WTC11 (cell line): ENCODE measurements around the gene CRACR2B. TPM values are rescaled to one million over a fixed set of nuclear protein-coding genes. Genes with fewer than 3 reads are reported as not detected.

Experiments used
- ATAC-seq: fragments of 200-7000 bp; cut with Tn5 transposase; 2 replicates; pipeline ENCODE4 v1.10.0; 2021; ENCODE audit warnings: mild to moderate bottlenecking, moderate library complexity
- CTCF ChIA-PET: fragments of 300-600 bp; sonication (Branson Sonifier 250); formaldehyde crosslinking; loops from one replicate; lab custom pipeline; 2021; ENCODE audit warnings: antibody characterized with exemption; lab: Charles Lee
- POLR2A ChIA-PET: fragments of 350-600 bp; sonication (Branson Sonifier 250); formaldehyde crosslinking; loops from one replicate; lab custom pipeline; 2021; ENCODE audit warnings: antibody characterized with exemption; lab: Charles Lee
- DNase-seq: peaks from one replicate; pipeline ENCODE4 v3.0.0; 2021; ENCODE audit warnings: low spot score
- H3K27ac Mint-ChIP-seq: 2 replicates; pipeline ENCODE4 v1.8.0; 2021; ENCODE audit warnings: mixed read lengths
- H3K27me3 Mint-ChIP-seq: 2 replicates; pipeline ENCODE4 v1.8.0; 2021; ENCODE audit warnings: low read depth, mild to moderate bottlenecking, moderate library complexity, mixed read lengths
- H3K36me3 Mint-ChIP-seq: 2 replicates; pipeline ENCODE4 v1.8.0; 2021; ENCODE audit warnings: mixed read lengths
- H3K4me1 Mint-ChIP-seq: 2 replicates; pipeline ENCODE4 v1.8.0; 2022; ENCODE audit warnings: mixed read lengths
- H3K4me3 Mint-ChIP-seq: 2 replicates; pipeline ENCODE4 v1.8.0; 2021; ENCODE audit warnings: mild to moderate bottlenecking, moderate library complexity, mixed read lengths
- H3K9me3 Mint-ChIP-seq: 2 replicates; pipeline ENCODE4 v1.8.0; 2021; ENCODE audit warnings: mixed read lengths
- CBFB ChIP-seq: sonication (generic); formaldehyde crosslinking; IDR thresholded peaks from 2 replicates; pipeline ENCODE4 v1.8.1; 2022; ENCODE audit warnings: mild to moderate bottlenecking, low read depth, missing genetic modification reagents
- CREM ChIP-seq: sonication (generic); formaldehyde crosslinking; IDR thresholded peaks from 2 replicates; pipeline ENCODE4 v1.8.1; 2022; ENCODE audit warnings: mild to moderate bottlenecking, missing genetic modification reagents, moderate library complexity
- E2F1 ChIP-seq: sonication (generic); formaldehyde crosslinking; IDR thresholded peaks from 2 replicates; pipeline ENCODE4 v1.8.0; 2022; ENCODE audit warnings: mild to moderate bottlenecking, missing genetic modification reagents
- ELF4 ChIP-seq: sonication (generic); formaldehyde crosslinking; IDR thresholded peaks from 2 replicates; pipeline ENCODE4 v1.8.1; 2022; ENCODE audit warnings: low read depth, mild to moderate bottlenecking, moderate library complexity, missing genetic modification reagents
- ETV6 ChIP-seq: sonication (generic); formaldehyde crosslinking; IDR thresholded peaks from 2 replicates; pipeline ENCODE4 v1.8.1; 2022; ENCODE audit warnings: mild to moderate bottlenecking, missing genetic modification reagents
- FOXJ3 ChIP-seq: sonication (generic); formaldehyde crosslinking; IDR thresholded peaks from 2 replicates; pipeline ENCODE4 v1.9.0; 2021; ENCODE audit warnings: missing genetic modification reagents, mild to moderate bottlenecking, borderline replicate concordance
- FOXK1 ChIP-seq: sonication (generic); formaldehyde crosslinking; IDR thresholded peaks from 2 replicates; pipeline ENCODE4 v1.8.0; 2022; ENCODE audit warnings: mild to moderate bottlenecking, moderate library complexity, missing genetic modification reagents
- HMGA2 ChIP-seq: fragments of 250-450 bp; sonication (Bioruptor Pico); IDR thresholded peaks from 2 replicates; pipeline ENCODE4 v1.4.0; 2021; ENCODE audit warnings: mild to moderate bottlenecking, moderate library complexity
- JUN ChIP-seq: sonication (generic); formaldehyde crosslinking; IDR thresholded peaks from 2 replicates; pipeline ENCODE4 v1.8.0; 2023; ENCODE audit warnings: mild to moderate bottlenecking, missing genetic modification reagents
- MLX ChIP-seq: sonication (generic); formaldehyde crosslinking; IDR thresholded peaks from 2 replicates; pipeline ENCODE4 v1.8.1; 2023; ENCODE audit warnings: mild to moderate bottlenecking, missing genetic modification reagents, moderate library complexity
- MXD4 ChIP-seq: fragments of 250-450 bp; sonication (Bioruptor Pico); IDR thresholded peaks from 2 replicates; pipeline ENCODE4 v1.8.0; 2021; ENCODE audit warnings: mild to moderate bottlenecking, moderate library complexity, borderline replicate concordance
- NFATC4 ChIP-seq: fragments of 250-450 bp; sonication (Bioruptor Pico); IDR thresholded peaks from 2 replicates; pipeline ENCODE4 v1.9.0; 2021; ENCODE audit warnings: mild to moderate bottlenecking
- NFYB ChIP-seq: sonication (generic); formaldehyde crosslinking; conservative IDR thresholded peaks from 2 replicates; pipeline ENCODE4 v1.8.0; 2022; ENCODE audit warnings: low read depth, missing genetic modification reagents
- SMAD4 ChIP-seq: sonication (generic); formaldehyde crosslinking; IDR thresholded peaks from 2 replicates; pipeline ENCODE4 v1.8.0; 2022; ENCODE audit warnings: mild to moderate bottlenecking, missing genetic modification reagents
- TP53 ChIP-seq: sonication (generic); formaldehyde crosslinking; IDR thresholded peaks from 2 replicates; pipeline ENCODE4 v1.8.1; 2023; ENCODE audit warnings: mild to moderate bottlenecking, missing genetic modification reagents
- ZNF121 ChIP-seq: sonication (generic); formaldehyde crosslinking; IDR thresholded peaks from 2 replicates; pipeline ENCODE4 v1.8.0; 2023; ENCODE audit warnings: missing genetic modification reagents
- ZNF219 ChIP-seq: sonication (generic); formaldehyde crosslinking; IDR thresholded peaks from 2 replicates; pipeline ENCODE4 v1.8.0; 2023; ENCODE audit warnings: missing genetic modification reagents, mild to moderate bottlenecking, borderline replicate concordance
- total RNA-seq: library from RNA; stranded (reverse); gene quantifications from 3 replicates; pipeline ENCODE4 v1.2.3, GENCODE V29; 2021
- TF ChIP-seq, protein P1 (sequence below): sonication (generic); formaldehyde crosslinking; conservative IDR thresholded peaks from 2 replicates; pipeline ENCODE4 v1.8.1; 2023; ENCODE audit warnings: mild to moderate bottlenecking, low read depth, missing genetic modification reagents, moderate library complexity
- TF ChIP-seq, protein P2 (sequence below): fragments of 250-450 bp; sonication (Bioruptor Pico); IDR thresholded peaks from 2 replicates; pipeline ENCODE4 v1.9.0; 2021; ENCODE audit warnings: moderate library complexity, mild to moderate bottlenecking, inconsistent platforms, borderline replicate concordance
- TF ChIP-seq, protein P3 (sequence below): fragments of 250-450 bp; sonication (Bioruptor Pico); IDR thresholded peaks from 2 replicates; pipeline ENCODE4 v2.1.2; 2022; ENCODE audit warnings: mild to moderate bottlenecking, moderate library complexity
- TF ChIP-seq, protein P4 (sequence below): sonication (generic); formaldehyde crosslinking; IDR thresholded peaks from 2 replicates; pipeline ENCODE4 v1.8.1; 2023; ENCODE audit warnings: mild to moderate bottlenecking, missing genetic modification reagents

The CRACR2B gene
- total RNA-seq, 1 experiment from 2014 or later = 46.5 TPM

- CTCF ChIA-PET = interaction anchor here (1.0 to 7.7 kb wide), 5 partner anchors 8 to 88 kb away, joined by 3 to 82 read pairs (median 3); partner anchors contain the start of genes POLR2L and TSPAN4
- TF ChIP-seq CREM (CRISPR knock-in tag) (no peak), HMGA2 (CRISPR knock-in tag) (no peak), SMAD4 (CRISPR knock-in tag) (no peak), TP53 (CRISPR knock-in tag) (no peak), NFATC4 (CRISPR knock-in tag) (no peak), ETV6 (CRISPR knock-in tag) (no peak)
- TF ChIP-seq, protein P1, sequence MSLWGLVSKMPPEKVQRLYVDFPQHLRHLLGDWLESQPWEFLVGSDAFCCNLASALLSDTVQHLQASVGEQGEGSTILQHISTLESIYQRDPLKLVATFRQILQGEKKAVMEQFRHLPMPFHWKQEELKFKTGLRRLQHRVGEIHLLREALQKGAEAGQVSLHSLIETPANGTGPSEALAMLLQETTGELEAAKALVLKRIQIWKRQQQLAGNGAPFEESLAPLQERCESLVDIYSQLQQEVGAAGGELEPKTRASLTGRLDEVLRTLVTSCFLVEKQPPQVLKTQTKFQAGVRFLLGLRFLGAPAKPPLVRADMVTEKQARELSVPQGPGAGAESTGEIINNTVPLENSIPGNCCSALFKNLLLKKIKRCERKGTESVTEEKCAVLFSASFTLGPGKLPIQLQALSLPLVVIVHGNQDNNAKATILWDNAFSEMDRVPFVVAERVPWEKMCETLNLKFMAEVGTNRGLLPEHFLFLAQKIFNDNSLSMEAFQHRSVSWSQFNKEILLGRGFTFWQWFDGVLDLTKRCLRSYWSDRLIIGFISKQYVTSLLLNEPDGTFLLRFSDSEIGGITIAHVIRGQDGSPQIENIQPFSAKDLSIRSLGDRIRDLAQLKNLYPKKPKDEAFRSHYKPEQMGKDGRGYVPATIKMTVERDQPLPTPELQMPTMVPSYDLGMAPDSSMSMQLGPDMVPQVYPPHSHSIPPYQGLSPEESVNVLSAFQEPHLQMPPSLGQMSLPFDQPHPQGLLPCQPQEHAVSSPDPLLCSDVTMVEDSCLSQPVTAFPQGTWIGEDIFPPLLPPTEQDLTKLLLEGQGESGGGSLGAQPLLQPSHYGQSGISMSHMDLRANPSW (CRISPR knock-in tag) = no peak
- TF ChIP-seq, all 79 proteins: peak for 0
- DNase-seq = no peak
- Mint-ChIP-seq H3K4me3 (peak overlapping the region; percentile 73), H3K27me3 (peaks cover 18% of the 10 kb centered on the region), H3K9me3 (no peaks in the 10 kb centered on the region), H3K27ac (no peak overlapping the region), H3K4me1 (peaks cover 26% of the 10 kb centered on the region), H3K36me3 (peaks cover 9% of the 10 kb centered on the region)
- POLR2A ChIA-PET = interaction anchor here (0.7 to 2.3 kb wide), 3 partner anchors 8 to 25 kb away, joined by 3 to 6 read pairs (median 4); partner anchors contain the start of genes POLR2L, RPLP2 and TSPAN4
- no peak for ATAC-seq
Observed at GRCh38 chr11:834371-835316, 6.9 kb downstream of the CRACR2B start.

DNA sequence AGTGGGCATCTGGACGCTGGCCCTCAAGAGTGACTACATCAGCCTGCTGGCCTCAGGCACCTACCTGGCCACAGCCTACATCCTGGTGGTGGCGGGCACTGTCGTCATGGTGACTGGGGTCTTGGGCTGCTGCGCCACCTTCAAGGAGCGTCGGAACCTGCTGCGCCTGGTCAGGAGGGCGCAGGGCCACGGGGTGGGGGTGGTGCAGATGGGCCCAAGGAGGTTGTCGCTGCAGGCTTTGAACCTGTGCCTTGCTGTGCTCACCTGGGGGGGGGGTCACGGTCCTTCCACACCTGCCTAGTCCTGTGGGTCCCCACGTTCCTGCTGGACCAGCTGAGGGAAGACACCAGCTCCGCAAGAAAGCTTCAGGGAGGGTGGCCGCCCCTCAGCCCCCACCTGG, 8.6 kb downstream of the CRACR2B start:
- peaks cover 33% of the 10 kb centered on the region for H3K4me1 Mint-ChIP-seq
- H3K27me3 Mint-ChIP-seq = peaks cover 14% of the 10 kb centered on the region
- H3K9me3 Mint-ChIP-seq = no peaks in the 10 kb centered on the region
- ATAC-seq = no peak
- peaks cover 13% of the 10 kb centered on the region for H3K36me3 Mint-ChIP-seq
- no peak overlapping the region for H3K27ac Mint-ChIP-seq
- no peak overlapping the region for H3K4me3 Mint-ChIP-seq
- ChIA-PET CTCF (no interaction called here), POLR2A (no interaction called here)
- DNase-seq = no peak
- TF ChIP-seq, protein P2, sequence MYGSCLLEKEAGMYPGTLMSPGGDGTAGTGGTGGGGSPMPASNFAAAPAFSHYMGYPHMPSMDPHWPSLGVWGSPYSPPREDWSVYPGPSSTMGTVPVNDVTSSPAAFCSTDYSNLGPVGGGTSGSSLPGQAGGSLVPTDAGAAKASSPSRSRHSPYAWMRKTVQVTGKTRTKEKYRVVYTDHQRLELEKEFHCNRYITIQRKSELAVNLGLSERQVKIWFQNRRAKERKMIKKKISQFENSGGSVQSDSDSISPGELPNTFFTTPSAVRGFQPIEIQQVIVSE (CRISPR knock-in tag) = no peak
- TF ChIP-seq ELF4 (CRISPR knock-in tag) (no peak), NFYB (CRISPR knock-in tag) (no peak), ZNF121 (CRISPR knock-in tag) (no peak), CBFB (CRISPR knock-in tag) (no peak), MXD4 (CRISPR knock-in tag) (no peak), MLX (CRISPR knock-in tag) (no peak), ZNF219 (CRISPR knock-in tag) (no peak), ETV6 (CRISPR knock-in tag) (no peak), TP53 (CRISPR knock-in tag) (no peak), E2F1 (CRISPR knock-in tag) (no peak), FOXJ3 (CRISPR knock-in tag) (no peak), SMAD4 (CRISPR knock-in tag) (no peak), FOXK1 (no peak), JUN (no peak)
- TF ChIP-seq, protein P3, sequence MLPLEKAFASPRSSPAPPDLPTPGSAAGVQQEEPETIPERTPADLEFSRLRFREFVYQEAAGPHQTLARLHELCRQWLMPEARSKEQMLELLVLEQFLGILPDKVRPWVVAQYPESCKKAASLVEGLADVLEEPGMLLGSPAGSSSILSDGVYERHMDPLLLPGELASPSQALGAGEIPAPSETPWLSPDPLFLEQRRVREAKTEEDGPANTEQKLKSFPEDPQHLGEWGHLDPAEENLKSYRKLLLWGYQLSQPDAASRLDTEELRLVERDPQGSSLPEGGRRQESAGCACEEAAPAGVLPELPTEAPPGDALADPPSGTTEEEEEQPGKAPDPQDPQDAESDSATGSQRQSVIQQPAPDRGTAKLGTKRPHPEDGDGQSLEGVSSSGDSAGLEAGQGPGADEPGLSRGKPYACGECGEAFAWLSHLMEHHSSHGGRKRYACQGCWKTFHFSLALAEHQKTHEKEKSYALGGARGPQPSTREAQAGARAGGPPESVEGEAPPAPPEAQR (CRISPR knock-in tag) = no peak
- TF ChIP-seq, protein P1 (CRISPR knock-in tag) = no peak
- TF ChIP-seq, protein P4, sequence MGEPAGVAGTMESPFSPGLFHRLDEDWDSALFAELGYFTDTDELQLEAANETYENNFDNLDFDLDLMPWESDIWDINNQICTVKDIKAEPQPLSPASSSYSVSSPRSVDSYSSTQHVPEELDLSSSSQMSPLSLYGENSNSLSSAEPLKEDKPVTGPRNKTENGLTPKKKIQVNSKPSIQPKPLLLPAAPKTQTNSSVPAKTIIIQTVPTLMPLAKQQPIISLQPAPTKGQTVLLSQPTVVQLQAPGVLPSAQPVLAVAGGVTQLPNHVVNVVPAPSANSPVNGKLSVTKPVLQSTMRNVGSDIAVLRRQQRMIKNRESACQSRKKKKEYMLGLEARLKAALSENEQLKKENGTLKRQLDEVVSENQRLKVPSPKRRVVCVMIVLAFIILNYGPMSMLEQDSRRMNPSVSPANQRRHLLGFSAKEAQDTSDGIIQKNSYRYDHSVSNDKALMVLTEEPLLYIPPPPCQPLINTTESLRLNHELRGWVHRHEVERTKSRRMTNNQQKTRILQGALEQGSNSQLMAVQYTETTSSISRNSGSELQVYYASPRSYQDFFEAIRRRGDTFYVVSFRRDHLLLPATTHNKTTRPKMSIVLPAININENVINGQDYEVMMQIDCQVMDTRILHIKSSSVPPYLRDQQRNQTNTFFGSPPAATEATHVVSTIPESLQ = no peak
